Cardiac muscle cell (in vitro differentiated cells and primary cell): ENCODE data around the gene TP53TG5. TPM values are rescaled to one million over a fixed set of nuclear protein-coding genes. Genes with fewer than 3 reads are reported as not detected.

ENCODE experiments used
- DNase-seq, 2 donors: peaks; one replicate each; pipeline versions ENCODE4 v3.0.0 to v3.0.0-alpha.2; 2010 to 2017; ENCODE audit warnings: low read depth in 1 of 2, low spot score in 1 of 2
- H3K27ac ChIP-seq: fragments of 200-600 bp; sonication (generic); 2 replicates; pipeline ENCODE4 v1.5.1; 2016
- H3K27me3 ChIP-seq: fragments of 200-600 bp; sonication (generic); 2 replicates; pipeline ENCODE4 v1.6.0; 2016; ENCODE audit warnings: control low read depth
- H3K36me3 ChIP-seq: fragments of 200-600 bp; sonication (generic); 2 replicates; pipeline ENCODE4 v1.5.1; 2016; ENCODE audit warnings: control low read depth
- H3K4me1 ChIP-seq: fragments of 200-600 bp; sonication (generic); 2 replicates; pipeline ENCODE4 v1.8.1; 2017; ENCODE audit warnings: low read depth, mild to moderate bottlenecking, mixed run types
- H3K4me3 ChIP-seq: fragments of 200-600 bp; sonication (generic); 2 replicates; pipeline ENCODE4 v1.5.1; 2016; ENCODE audit warnings: mild to moderate bottlenecking
- H3K9me3 ChIP-seq: fragments of 200-600 bp; sonication (generic); 2 replicates; pipeline ENCODE4 v1.5.1; 2017; ENCODE audit warnings: low read depth, mild to moderate bottlenecking, control low read depth
- CTCF ChIP-seq: IDR thresholded peaks from 2 replicates; pipeline ENCODE4 v1.5.1; 2012; ENCODE audit warnings: low read depth, mild to moderate bottlenecking, low read length
- polyA plus RNA-seq: library from polyadenylated mRNA; unstranded; fragments of >200 nt; fragmentation: Nextera tagmentation; extraction: Ambion mirVana; gene quantifications from 2 replicates; pipeline ENCODE4 v1.2.1, GENCODE V29; 2016
- total RNA-seq: library from RNA; depleted of rRNA; stranded (reverse); fragments of >200 nt; gene quantifications from 2 replicates; pipeline ENCODE4 v1.2.3, GENCODE V29; 2016

The TP53TG5 gene
- total and polyA plus RNA-seq, 2 experiments from 2014 or later: 0.39 to 3.5 TPM

GRCh38 chr20:45373353-45374100 is 4.6 kb downstream of the TP53TG5 start:
- TF ChIP-seq CTCF: peak; percentile 89
- Histone ChIP-seq H3K27ac (no peak overlapping the region), H3K9me3 (no peaks in the 10 kb centered on the region), H3K27me3 (no peaks in the 10 kb centered on the region), H3K4me1 (no peaks in the 10 kb centered on the region), H3K4me3 (peak overlapping the region; percentile 23), H3K36me3 (no peaks in the 10 kb centered on the region)
- DNase-seq: peak; percentile 88 to 92

DNA sequence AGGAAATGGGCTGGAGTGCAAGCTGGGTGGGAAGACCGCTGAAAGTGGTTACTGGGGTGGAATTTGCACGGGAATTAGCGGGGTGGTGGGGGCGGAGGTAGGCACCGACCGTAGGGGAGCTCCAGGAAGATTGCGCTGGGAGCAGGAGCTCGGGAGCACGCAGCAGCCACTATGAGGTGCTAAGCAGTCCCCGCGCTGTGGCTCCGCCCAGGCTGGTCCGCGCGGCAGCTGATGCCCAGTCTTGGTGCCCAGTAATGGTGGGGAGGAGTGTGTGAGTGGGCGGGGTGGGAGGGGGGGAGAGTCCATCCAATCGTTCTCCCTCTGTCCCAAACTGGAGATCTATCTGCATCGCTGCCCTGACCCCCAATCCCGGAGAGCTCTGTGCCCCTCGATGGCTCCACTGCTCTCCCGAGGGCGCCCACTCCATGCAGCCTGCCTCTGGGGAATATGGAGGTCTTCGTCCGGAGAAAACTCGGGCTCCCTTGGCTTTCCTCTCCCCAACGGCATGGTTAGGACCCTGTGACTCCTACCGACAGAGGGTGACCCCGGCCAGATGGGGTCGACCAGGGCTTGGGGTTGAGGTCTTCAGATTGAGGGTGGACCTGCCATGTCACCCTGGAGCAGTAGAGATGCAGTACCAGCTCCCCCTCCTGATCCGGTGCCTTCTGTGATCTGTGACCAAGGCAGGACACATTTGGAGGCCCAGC is 5.3 kb downstream of the TP53TG5 start:
- H3K36me3 ChIP-seq: peaks cover 2% of the 10 kb centered on the region
- no peak for TF ChIP-seq CTCF
- no peak overlapping the region for H3K27ac ChIP-seq
- no peak overlapping the region for H3K4me3 ChIP-seq
- DNase-seq: peak in 1 of 2 donors; percentile 27
- H3K4me1 ChIP-seq: no peaks in the 10 kb centered on the region
- no peaks in the 10 kb centered on the region for H3K27me3 ChIP-seq
- no peaks in the 10 kb centered on the region for H3K9me3 ChIP-seq

GRCh38 chr20:45372241-45372640 is 5.9 kb downstream of the TP53TG5 start:
- Histone ChIP-seq H3K36me3 (peaks cover 3% of the 10 kb centered on the region), H3K4me3 (no peak overlapping the region), H3K9me3 (no peaks in the 10 kb centered on the region), H3K27ac (no peak overlapping the region), H3K4me1 (no peaks in the 10 kb centered on the region), H3K27me3 (no peaks in the 10 kb centered on the region)
- TF ChIP-seq CTCF: no peak
- no peak for DNase-seq

GRCh38 chr20:45370571-45371160 is 7.5 kb downstream of the TP53TG5 start:
- H3K4me3 ChIP-seq: no peak overlapping the region
- no peaks in the 10 kb centered on the region for H3K27me3 ChIP-seq
- H3K36me3 ChIP-seq: peaks cover 6% of the 10 kb centered on the region
- H3K9me3 ChIP-seq: no peaks in the 10 kb centered on the region
- no peaks in the 10 kb centered on the region for H3K4me1 ChIP-seq
- no peak for DNase-seq
- H3K27ac ChIP-seq: no peak overlapping the region
- TF ChIP-seq CTCF: no peak

- Histone ChIP-seq H3K9me3 (no peaks in the 10 kb centered on the region), H3K27ac (no peak overlapping the region), H3K36me3 (peaks cover 6% of the 10 kb centered on the region), H3K4me1 (no peaks in the 10 kb centered on the region), H3K4me3 (no peak overlapping the region), H3K27me3 (no peaks in the 10 kb centered on the region)
- DNase-seq: no peak
- TF ChIP-seq CTCF: no peak
Measured at GRCh38 chr20:45368221-45368980, 9.7 kb downstream of the TP53TG5 start.
